NT2/D1 (cell line): ENCODE data around the gene BBS9.

Experiments used
- YY1 ChIP-seq: IDR thresholded peaks from 2 replicates; pipeline ENCODE4 v1.6.1; 2011; ENCODE audit not compliant: insufficient read length, insufficient read depth
- ZNF274 ChIP-seq: IDR thresholded peaks from 2 replicates; pipeline ENCODE4 v1.6.1; 2011; ENCODE audit warnings: mild to moderate bottlenecking, low read depth, low read length

DNA sequence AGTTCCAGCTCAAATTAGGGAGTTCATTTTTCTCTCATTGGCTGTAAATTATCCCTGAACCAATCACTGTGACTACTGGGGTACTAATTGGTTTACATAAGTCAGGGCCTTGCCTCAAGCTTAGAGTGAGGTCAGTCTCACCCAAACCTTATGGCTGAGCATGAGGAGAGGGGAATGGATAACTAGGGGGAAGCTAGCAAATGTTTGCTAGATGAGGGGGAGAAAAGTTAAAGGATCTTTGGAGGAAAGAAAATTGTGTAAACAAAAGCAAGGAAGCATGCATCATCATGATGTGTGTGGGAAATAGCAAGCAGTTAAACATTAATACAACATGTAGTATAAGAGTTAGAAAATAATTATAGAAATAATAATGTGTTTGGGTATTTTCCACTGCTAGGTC lies 121.9 kb downstream of the BBS9 start:
- no peak for TF ChIP-seq YY1
- TF ChIP-seq ZNF274, result no peak
